HG02610 (cell line): ENCODE data around the gene ZNF831.

Experiments used
- ATAC-seq: cut with Tn5 transposase; IDR thresholded peaks from one replicate; pipeline ENCODE4 v1.9.1; 2021; ENCODE audit warnings: mild to moderate bottlenecking, moderate library complexity; ENCODE audit not compliant: unreplicated experiment

ZNF831 gene

DNA sequence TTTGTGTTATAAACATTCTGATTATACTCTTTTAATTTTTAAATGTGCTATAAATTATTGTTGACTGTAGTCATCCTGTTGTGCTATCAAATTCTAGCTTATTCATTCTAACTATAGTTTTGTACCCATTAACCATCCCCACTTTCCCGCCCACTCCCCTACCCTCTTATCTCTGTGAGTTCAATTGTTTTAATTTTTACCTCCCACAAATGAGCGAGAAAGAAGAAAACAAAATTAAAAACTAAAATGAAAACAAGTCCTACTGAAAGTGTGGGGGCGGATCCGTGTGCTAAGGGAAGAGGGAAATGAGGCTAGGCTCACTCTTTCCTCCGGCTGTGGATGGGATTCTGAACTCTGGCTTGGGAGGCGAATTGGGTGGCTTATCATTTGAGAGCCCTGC is 6.6 kb upstream of the ZNF831 start:
- no peak for ATAC-seq

DNA sequence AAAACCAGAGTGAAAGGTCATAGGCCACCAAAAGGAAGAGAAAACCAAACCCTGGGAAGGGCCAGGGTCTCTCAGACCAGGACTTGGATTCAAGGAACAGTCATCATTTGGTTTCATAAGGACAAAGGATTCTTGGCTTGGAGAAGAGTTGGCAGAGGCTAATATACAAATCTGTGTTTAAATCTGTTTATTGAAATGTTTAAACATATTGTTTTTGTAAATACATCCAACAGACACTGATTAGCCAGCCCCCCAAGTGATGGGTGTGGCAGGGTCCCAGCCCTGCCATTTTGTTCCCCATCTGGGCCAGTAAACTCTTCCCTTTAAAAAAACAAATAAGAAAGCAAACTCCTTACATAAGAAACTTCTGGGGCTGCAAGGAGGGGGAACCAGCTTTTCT is 6.1 kb upstream of the ZNF831 start:
- no peak for ATAC-seq

DNA sequence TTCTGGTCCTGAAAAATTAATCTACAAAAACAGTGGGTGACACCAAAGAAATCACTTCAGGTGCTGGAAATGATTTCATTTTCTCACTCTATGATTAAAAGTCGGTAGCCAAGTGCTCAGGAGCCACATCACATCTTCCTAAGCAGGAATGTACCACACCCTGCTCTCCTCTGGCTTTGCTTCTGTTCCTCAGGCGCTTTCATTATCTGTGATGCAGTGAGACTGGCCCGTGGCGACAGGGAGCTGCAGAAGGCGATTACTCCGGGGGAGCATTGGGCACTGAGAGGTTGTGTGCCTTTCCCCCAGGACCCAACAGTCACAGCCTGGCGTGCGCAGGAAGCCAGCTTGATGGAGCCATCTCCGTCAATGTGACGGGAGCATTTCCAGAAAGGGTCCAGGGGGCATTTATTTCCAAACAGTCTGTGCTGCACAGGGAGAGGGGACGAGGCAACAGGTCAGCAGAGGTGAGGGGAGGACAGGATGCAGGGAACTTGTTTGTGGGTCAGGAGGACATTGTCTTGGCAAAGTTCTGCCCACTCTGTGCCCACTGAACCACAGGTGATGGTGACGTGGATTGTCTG is 5.6 kb upstream of the ZNF831 start:
- ATAC-seq: no peak

DNA sequence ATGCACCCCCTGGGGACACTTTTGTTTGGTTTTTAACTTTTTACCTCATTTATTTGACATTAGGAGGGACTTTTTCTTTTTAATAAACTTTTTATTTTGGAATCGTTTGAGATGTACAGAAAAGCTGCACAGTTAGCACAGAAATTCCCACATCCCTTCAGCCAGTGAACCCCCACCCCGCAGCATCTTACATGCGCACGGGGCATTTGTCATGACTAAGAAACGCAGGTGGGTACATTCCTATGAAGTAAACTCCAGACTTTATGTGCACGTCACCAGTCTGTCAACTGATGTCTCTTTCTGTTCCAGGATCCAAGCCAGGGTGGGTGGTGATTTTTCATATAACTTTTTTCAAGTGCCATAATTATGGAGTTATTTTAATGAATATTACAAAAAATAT is 4.9 kb upstream of the ZNF831 start:
- ATAC-seq: no peak

DNA sequence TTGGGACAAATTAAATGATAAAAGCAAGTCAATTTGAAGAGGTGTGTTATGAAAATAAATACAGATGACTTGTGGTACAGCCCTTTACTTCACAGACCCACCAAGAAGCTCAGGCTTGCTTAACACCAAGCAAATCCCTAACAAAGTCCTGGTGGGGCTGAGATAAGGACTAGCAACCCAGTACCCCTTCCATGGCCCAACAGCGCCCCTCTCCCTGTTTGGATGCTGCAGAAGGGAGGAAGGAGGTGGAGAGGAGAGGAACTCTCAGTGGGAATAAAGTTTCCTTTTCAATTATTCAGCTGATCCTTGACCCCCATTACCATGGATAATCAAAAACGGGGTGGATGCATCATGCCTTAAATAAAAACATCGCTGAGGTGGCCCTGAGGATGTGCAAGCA is 4.5 kb upstream of the ZNF831 start:
- no peak for ATAC-seq

DNA sequence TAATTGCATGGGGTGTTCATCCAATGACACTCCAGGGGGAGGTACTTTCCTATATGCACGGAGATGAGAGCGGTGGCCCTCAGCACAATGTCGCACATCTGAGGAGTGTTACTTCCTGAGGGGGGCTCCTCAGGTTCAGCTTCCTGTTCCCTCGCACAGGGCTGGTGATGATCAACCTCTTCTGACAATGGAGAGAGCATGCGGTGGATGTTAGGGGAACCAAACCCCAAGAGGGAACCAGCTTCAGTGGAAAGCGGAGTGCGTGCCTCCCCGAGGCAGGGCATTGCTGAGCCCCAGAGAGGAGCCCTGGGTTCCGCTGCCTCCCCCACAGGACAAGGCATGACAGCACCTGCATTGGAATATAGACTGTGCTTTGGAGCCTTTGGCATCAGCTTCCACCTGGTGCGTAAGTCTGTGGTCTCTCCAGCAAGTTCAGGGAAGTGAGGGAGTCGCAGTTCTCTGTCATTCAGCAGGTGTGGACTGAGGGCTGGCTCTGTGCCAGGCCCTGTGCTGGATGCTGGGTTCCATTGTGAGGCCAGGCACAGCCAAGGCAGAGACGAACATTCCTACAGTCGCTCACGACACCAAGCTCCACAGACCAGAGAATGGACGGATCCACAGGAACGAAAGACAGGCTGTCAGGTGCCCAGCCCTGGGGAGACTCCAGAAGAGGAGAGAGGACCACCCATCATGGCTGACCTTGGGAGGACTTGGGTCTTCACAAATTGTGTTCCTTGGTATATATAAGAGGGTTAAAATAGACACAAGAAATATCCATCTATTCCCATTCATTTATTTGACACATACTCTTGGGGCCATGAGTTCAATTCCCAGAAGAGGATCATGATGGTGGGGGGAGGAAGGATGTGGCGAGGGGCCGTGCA is 3.9 kb upstream of the ZNF831 start:
- ATAC-seq: no peak

DNA sequence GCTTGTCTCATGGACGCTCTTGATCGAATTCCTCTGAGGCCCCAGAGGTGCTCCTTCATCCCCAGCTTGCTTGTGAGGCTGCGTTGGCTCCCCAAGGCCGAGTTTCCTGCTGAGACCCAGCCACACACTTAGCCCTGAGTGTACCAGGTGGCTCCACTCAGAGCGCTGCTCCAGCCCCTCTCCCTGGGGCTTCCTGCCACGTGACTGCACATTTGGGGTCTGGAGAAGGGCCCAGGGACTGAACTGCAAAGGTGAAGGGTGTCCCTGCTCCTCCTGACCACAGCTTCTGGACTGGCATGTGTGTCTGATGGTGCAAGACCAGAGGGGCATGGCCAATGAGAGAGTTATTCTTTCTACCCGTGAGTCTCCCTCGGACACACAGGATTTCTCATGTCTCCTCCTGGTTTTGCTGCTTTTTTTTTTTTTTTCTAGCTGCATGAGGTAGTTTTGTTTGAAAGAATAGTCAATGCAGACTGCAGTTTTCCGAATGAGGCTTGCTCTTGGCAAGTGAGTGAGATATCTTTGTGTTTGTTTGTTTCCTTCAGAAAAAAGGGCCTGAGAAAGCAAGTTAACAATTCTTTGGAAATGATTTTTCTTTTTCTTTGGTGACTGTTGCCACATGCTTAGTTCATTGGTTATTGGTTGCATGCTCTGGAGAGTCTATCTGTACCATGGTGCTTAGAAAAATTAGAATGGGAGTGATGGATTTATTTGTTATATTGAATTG is 3.1 kb upstream of the ZNF831 start:
- no peak for ATAC-seq

DNA sequence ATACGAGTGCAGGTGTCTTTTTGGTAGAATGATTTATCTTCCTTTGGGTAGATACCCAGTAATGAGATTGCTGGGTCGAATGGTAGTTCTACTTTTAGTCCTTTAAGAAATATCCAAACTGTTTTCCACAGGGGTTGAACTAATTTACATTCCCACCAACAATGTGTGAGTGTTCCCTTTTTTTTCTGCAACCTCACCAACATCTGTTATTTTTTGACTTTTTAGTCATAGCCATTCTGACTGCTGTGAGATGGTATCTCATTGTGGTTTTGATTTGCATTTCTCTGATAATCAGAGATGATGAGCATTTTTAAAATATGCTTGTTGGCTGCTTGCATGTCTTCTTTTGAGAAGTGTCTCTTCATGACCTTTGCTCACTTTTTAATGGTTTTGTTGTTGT is 1.9 kb upstream of the ZNF831 start:
- ATAC-seq: no peak

DNA sequence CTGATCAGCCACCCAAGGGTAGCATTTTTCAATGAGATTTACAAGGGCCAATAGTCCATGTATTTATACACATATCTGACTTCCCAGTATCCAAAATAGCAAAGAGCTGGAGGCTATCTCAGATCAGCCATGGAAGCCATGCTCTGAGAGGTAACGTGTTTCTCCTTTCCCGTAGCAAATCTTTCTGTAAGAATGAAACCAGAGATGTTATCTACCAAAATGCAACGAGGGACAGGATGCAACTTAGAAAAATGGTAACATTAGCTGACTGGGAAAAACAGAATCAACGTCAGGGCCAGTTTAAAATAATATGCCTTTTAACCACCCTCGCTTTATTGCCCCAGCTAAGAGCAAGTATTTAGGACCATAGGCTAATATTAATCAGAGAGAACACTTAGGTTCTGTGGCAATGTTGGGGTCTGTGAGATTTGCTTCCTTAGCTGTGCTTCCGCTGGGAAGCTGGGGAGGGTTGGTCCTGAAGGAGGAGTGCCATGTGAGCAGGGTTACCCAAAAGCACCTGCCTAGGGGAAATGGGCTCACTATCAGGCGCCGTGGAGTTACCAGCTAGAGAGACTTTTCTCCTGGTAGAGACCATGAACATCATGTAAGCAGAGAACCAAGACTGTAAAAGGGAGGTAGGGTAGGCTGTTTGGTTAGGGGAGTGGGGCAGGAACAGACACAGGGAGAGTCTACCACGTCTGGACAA is 1.2 kb downstream of the ZNF831 start:
- ATAC-seq: no peak

DNA sequence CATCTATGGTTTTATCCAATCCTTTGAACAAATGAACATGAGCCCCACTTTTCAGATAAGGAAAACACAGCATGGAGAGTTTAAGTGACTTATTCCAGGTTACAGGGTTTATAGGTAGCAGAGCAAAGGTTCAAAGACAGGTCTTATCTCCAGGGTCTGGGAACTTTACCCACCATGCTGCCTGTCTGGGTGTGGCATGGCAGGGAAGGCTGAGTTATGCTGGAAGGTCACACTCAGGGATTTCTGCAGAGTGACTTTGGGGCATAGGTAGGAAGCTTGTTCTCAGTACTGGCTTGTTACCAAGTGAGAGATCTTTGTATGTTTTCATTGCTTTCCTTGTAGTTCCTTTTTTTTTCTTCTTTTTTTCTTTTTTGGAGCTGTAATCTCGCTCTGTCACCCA is 1.8 kb downstream of the ZNF831 start:
- no peak for ATAC-seq

DNA sequence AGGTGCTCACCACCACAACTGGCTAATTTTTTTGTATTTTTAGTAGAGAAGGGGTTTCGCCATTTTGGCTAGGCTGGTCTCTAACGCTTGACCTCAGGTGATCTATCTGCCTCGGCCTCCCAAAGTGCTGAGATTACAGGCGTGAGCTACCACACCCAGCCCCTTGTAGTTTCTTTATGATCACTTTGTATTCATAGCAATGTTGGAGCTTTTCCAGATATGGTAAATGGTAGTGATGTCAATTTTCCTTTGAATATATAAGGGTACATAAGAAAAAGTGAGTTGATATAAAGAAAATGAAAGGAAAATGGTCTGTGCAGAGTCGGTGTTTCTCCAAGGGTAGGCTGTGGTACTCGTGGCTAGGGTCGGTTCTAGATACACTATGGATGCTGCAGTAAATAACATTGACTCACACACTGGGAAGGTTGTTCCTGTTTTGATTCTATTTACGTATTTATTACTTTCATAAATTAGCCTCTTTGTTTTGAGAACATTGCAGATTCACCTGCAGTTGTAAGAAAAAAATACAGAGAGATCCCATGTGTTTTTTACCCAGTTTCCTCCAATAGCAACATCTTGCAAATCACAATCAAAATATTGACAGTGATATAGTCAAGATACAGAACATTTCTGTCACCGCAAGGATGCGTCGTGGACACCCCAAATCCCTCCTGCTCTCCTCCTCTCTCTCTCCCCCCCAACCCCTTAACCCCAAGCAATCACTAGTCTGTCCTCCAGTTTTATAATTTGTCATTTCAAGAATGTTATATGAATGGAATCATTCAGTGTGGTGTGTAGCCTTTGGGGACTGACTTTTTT is 2.5 kb downstream of the ZNF831 start:
- ATAC-seq: no peak

DNA sequence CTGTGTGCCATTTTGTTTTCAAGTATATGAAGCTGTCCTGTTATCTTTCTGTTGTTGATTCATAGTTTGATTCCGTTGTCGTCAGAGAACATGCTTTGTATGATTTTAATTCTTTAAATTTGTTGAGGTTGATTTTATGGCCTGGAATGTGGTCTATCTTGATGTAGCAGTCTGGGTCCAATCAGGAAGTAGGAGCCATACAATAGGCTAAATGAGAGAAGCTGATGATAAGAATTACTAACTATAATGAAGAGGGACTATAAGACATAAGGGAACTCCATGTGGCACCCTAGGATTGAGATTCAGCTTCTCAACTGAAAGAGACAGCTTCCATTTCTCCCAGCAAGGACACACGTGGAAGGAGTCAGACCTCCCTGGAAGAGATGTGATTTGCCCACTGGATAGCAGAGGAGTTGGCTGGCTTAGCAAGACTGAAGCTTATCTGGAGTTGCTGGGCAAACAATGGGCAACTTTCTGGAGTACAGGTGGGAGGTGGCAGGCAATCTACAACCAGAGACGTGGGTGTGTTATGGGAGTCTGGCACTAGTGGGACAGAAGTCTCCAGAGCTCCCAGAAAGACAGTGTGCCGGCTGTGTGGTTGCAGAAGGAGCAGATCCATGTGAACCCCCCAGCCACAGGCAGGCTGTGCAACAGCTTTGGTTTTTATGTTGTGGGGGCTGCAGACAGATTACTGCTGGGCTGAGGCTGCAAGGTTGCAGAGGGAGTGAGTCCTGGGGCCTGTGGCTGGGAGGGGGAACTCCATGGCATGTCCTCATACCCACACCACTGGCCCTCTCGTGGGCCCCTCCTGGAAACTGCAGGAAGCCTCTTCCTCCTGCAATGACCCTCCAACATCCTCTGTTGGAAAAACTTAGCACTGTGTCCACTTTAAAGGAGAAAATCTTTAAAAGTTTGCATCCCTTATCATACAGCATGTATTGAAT is 7.1 kb downstream of the ZNF831 start:
- no peak for ATAC-seq

DNA sequence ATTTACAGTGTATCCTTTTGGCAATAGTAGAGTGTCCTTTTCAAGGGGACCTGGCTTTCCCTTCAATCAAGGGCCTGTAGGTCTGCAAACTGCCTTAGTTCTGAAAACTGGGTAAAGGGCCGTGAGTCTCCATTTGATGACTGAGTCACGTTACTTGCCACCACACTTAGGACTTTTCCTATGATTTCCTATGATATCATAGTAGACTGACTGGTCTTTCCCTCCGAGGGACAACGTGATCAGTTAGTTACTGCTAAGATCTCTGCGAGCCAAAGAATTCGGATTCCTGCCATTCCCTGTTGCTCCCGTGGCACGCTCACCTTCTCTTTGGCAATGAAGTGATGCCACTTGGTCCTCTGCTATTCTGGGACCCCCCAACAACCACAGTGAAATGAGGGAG is 8.4 kb downstream of the ZNF831 start:
- ATAC-seq: no peak

DNA sequence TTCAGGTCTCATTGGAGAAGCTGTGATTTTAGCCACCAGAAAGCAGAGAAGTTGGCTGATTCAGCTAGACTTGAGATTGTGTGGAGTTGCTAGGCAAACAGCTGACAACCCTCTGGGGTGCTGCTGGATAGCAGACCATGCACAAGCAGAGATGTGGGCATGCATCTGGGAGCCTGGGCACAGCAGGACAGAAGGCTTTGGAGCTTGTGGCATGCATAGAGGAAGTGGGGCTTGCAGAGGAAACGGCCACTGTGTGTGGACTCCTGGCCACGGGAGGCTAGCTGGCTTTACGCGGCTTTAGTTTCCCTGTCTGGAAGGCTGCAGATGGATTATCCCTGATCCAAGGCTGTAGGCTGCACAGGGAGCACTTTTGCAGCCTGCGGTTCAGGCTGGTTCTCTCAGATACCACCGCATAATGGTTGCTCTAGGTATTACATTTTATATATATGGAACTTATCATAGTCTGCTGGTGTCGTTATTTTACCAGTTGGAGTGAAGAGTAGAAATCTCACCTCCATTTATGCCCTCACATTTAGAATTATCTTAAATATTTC is 10.4 kb downstream of the ZNF831 start:
- no peak for ATAC-seq

DNA sequence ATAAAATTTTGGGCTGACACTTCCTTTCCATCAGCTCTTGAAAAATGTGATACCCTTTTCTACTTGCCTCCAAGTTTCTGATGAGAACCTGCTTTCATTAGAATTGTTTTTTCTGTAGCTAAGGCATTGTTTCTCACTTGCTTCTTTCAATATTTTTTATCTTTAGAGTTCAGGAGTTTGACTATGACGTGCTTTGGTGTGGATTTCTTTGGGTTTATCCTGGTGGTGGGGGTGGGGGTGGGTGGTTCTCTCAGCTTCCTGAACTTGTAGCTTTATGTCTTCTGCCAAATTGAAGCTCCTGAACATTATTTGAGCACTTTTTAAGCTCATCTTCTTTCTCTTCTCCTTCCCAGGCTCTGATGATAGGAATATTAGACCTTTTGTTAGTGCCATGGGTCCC is 11.4 kb downstream of the ZNF831 start:
- no peak for ATAC-seq

DNA sequence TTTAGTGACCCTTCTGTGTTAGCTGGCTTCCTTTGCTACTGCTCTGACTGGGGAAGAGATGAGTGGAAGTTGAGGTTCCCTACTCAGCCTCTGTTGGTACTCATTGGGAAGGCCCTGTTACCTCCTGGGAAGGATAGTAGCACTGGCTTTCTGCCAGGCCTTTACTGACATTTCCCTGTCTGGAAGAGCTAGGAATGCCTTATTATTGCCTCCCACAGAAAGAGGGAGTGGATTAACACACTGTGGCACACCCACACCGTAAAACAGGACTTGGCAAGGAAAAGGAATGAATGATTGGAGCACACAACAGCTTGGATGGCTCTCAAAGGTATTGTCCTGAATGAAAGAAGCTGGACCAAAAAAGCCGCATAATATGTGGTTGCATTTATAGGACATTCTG is 12.2 kb downstream of the ZNF831 start:
- no peak for ATAC-seq

DNA sequence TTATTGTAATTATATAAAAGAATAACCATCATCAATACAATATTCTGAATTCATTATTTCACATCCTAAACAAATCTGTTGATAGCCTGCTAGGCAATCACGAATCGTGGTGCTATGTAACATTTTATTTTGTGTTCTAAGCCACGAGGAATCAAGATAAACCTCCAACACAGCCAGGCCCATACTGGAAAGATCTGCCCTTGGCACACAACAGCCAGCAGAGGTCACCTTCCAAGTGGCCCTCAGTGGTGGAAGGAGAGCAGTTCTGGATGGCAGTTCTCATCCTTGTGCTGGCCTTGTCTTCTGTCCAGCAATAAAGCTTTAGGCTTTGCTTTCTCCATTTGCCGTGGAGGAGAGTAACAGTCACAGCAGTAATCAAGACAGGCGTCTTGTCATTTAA is 13.2 kb downstream of the ZNF831 start:
- no peak for ATAC-seq

DNA sequence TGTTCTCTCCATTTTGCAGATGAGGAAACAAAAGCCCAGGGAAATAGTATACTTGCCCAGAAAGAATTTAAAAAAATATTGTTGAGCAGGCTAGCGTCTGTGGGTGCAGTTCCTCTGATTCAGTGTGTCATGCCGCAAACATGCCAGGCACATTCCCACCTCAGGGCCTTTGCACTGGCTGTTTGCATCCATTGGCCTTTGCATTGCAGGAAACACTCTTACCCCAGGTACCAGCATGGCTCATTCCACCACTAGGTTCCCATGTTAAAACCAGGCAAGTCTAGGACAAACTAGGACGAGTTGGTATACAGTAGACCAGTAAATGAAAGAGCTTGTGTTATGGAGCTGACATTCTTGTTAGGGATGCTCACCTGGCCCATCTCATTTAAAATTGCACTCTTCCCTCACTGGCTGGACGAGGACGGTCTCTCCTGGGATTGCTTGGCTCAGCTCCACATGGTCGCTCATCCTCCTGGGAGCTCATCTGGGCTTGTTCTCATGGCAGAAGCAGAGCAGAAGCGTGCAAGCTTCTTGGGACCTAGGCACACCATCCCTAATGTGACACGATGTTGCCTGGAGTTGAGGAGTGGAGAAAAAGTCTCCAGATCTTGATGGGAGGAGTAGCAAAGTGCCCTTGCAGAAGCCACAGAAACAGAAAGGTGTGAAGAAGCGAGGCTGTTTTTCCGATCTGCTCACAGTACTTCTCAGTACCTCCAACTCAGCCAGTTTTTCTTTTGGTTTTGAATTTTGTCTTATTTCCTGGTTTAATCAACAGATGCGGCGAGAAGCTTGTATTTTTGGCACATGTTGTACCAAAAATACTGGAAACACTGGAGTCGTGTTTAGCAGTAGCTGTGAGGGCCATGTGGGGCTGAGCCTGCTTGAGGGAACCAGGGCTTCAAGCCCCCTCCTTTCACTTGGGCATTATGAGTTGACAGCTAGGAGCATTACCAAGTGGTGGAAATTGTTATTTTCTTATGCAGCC is 13.9 kb downstream of the ZNF831 start:
- no peak for ATAC-seq
